MM.1S (cell line): ENCODE data around the gene UNK.

Source experiments
- DNase-seq: peaks from one replicate; pipeline ENCODE4 v3.0.0-alpha.2; 2015
- H2AFZ ChIP-seq: fragments of 300-600 bp; sonication (generic); 2 replicates; pipeline ENCODE4 v1.6.0; 2016; ENCODE audit warnings: antibody characterized with exemption, low read length
- H3F3A ChIP-seq: fragments of 300-600 bp; sonication (generic); 2 replicates; pipeline ENCODE4 v1.6.1; 2016; ENCODE audit warnings: mild to moderate bottlenecking, antibody characterized with exemption, low read length, moderate library complexity, mixed read lengths; ENCODE audit not compliant: insufficient read depth
- H3K27ac ChIP-seq: fragments of 300-600 bp; sonication (generic); 2 replicates; pipeline ENCODE4 v1.5.1; 2016; ENCODE audit warnings: mild to moderate bottlenecking, low read length
- H3K27me3 ChIP-seq: fragments of 300-600 bp; sonication (generic); replicated peaks from 2 replicates; pipeline ENCODE4 v1.6.0; 2016; ENCODE audit warnings: low read length; ENCODE audit not compliant: insufficient read depth
- H3K36me3 ChIP-seq: fragments of 300-600 bp; sonication (generic); replicated peaks from 2 replicates; pipeline ENCODE4 v1.6.1; 2016; ENCODE audit warnings: mild to moderate bottlenecking, low read length, mixed read lengths; ENCODE audit not compliant: insufficient read depth
- H3K4me1 ChIP-seq: fragments of 300-600 bp; sonication (generic); 2 replicates; pipeline ENCODE4 v1.6.1; 2016; ENCODE audit warnings: low read length, mixed read lengths
- H3K4me2 ChIP-seq: fragments of 300-600 bp; sonication (generic); 2 replicates; pipeline ENCODE4 v1.6.0; 2016; ENCODE audit warnings: low read depth, low read length
- H3K4me3 ChIP-seq: fragments of 300-600 bp; sonication (generic); 2 replicates; pipeline ENCODE4 v1.5.1; 2016; ENCODE audit warnings: low read length, mixed read lengths
- H3K79me2 ChIP-seq: fragments of 300-600 bp; sonication (generic); 2 replicates; pipeline ENCODE4 v1.6.1; 2016; ENCODE audit warnings: mixed run types, low read length, mixed read lengths
- H3K9ac ChIP-seq: fragments of 300-600 bp; sonication (generic); 2 replicates; pipeline ENCODE4 v1.6.1; 2016; ENCODE audit warnings: low read length, mixed read lengths
- H3K9me2 ChIP-seq: fragments of 300-600 bp; sonication (generic); replicated peaks from 2 replicates; pipeline ENCODE4 v1.6.1; 2016; ENCODE audit warnings: mild to moderate bottlenecking, low read length, mixed read lengths; ENCODE audit not compliant: insufficient read depth
- H3K9me3 ChIP-seq: fragments of 300-600 bp; sonication (generic); replicated peaks from 2 replicates; pipeline ENCODE4 v1.6.1; 2016; ENCODE audit warnings: mild to moderate bottlenecking, low read length, mixed read lengths; ENCODE audit not compliant: insufficient read depth
- H4K20me1 ChIP-seq: fragments of 300-600 bp; sonication (generic); 2 replicates; pipeline ENCODE4 v1.6.1; 2016; ENCODE audit warnings: mild to moderate bottlenecking, low read length, moderate library complexity, mixed read lengths; ENCODE audit not compliant: insufficient read depth
- CTCF ChIP-seq: fragments of 300-600 bp; sonication (generic); IDR thresholded peaks from 2 replicates; pipeline ENCODE4 v1.5.1; 2016; ENCODE audit warnings: antibody characterized with exemption, low read length, mixed read lengths
- EZH2 ChIP-seq: fragments of 300-600 bp; sonication (generic); optimal IDR thresholded peaks from 2 replicates; pipeline ENCODE3; 2017; ENCODE audit warnings: low read depth, mild to moderate bottlenecking, antibody characterized with exemption, low read length, mixed read lengths
- EZH2phosphoT487 ChIP-seq: fragments of 300-600 bp; sonication (generic); IDR thresholded peaks from 2 replicates; pipeline ENCODE4 v1.6.1; 2018; ENCODE audit warnings: antibody characterized with exemption, low read length

Gene UNK

DNA sequence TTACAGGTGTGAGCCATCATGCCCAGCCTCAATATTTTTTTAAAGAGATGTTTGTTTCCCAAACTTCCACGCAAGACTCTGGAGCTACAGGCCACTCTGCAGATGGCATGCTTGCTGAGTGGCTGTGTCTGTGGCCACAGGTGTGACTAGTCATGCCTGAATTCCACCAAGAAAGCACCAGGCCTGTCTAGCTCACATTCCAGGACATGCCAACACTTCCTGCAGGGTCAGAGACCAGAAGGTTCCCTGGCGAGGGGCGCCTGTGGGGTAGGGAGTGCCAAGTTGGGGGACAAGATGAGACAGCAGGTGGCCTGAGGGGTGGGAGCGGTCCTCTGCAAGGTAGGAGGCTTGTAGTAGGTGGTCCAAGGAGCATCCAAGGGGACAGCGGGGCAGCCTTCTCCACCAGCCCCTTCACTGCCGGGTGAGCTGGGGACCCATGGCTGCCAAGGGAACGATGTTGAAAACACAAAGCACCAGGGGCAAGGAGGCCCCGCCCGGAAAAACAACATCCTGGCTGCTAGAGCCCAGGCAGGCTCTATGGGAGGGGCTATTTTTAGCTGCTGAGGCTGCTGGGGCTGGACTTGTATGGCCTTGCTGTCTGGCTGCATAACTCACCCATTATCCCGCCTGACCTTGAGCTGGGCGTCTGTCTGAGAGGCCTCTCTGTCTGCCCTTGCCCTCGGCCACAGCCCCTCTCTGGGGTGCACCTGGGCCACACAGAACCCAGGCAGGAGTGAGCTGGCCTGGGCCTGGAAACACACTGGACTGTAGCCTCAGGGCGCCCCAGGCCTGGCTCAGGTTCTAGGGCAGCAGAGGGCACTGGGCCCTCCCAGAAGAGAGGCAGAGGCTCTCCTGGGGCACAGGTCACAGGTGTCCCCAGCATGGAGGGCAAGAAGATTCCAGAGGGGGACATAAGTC, 88.1 kb downstream of the UNK start:
- Histone ChIP-seq H3F3A (peaks cover 43% of the 10 kb centered on the region), H4K20me1 (no peaks in the 10 kb centered on the region), H3K27me3 (no peaks in the 10 kb centered on the region), H2AFZ (peak overlapping the region; percentile 59), H3K4me2 (peak overlapping the region; percentile 19; the same call in 1 of the 2 replicates), H3K27ac (peak overlapping the region; percentile 83), H3K79me2 (peaks cover 31% of the 10 kb centered on the region), H3K4me1 (peaks cover 25% of the 10 kb centered on the region), H3K9ac (peak overlapping the region; percentile 64), H3K9me3 (no peaks in the 10 kb centered on the region), H3K9me2 (no peaks in the 10 kb centered on the region), H3K4me3 (no peak overlapping the region), H3K36me3 (peaks cover 4% of the 10 kb centered on the region; the same call in 1 of the 2 replicates)
- peak; percentile 69 for DNase-seq
- TF ChIP-seq EZH2 (no peak), CTCF (no peak), EZH2phosphoT487 (no peak)

DNA sequence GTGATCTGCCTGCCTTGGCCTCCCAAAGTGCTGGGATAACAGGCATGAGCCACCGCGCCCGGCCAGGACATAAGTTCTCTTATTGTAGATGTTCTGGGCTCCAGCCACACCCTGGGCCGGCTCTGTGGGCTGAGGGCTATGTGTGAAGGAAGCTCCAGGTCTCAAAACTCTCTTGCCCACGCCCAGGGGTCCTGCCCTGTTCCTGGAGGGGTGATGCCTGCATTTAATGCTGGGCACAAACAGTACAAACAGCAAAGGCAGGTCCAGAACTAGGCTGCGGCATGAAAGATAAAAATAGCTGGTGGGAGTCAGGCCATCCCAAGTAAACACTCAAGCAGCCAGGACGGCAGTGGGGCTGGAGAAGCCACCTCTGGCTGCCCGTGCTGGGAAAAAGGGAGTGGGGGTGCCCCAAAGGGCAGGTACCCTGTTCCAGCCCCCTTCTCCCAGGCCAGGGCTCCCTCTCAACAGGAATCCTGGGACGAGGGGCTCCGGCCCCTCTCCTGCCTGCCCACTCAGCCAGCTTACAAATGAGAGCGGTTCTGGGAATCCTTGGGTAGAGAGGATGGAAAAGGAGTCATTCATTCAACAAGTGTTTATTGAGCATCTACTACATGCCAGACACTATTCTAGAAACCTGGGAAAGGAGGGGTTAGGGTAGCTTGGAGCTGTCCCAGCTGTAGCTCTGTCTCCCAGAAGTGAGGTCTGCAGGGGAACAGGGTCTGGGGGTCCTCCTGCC, 89.1 kb downstream of the UNK start:
- Histone ChIP-seq H3K27me3 (no peaks in the 10 kb centered on the region), H3K4me1 (peaks cover 25% of the 10 kb centered on the region), H3K4me3 (no peak overlapping the region), H2AFZ (no peak overlapping the region), H3K79me2 (peaks cover 35% of the 10 kb centered on the region), H4K20me1 (no peaks in the 10 kb centered on the region), H3K9me3 (no peaks in the 10 kb centered on the region), H3K27ac (peak overlapping the region; percentile 83; the same call in 1 of the 2 replicates), H3K36me3 (peaks cover 4% of the 10 kb centered on the region; the same call in 1 of the 2 replicates), H3K9me2 (no peaks in the 10 kb centered on the region), H3K9ac (no peak overlapping the region), H3K4me2 (no peak overlapping the region), H3F3A (peaks cover 43% of the 10 kb centered on the region)
- TF ChIP-seq EZH2 (no peak), CTCF (no peak), EZH2phosphoT487 (no peak)
- DNase-seq, result no peak

GRCh38 chr17:75874323-75875181, 89.9 kb downstream of the UNK start:
- H3K9me3 ChIP-seq, result no peaks in the 10 kb centered on the region
- TF ChIP-seq EZH2phosphoT487 (no peak), EZH2 (no peak), CTCF (no peak)
- H3K4me3 ChIP-seq, result no peak overlapping the region
- DNase-seq, result no peak
- no peaks in the 10 kb centered on the region for H3K27me3 ChIP-seq
- no peak overlapping the region for H3K9ac ChIP-seq
- H3F3A ChIP-seq, result peaks cover 45% of the 10 kb centered on the region
- H3K36me3 ChIP-seq, result peaks cover 4% of the 10 kb centered on the region; the same call in 1 of the 2 replicates
- no peaks in the 10 kb centered on the region for H3K9me2 ChIP-seq
- no peak overlapping the region for H2AFZ ChIP-seq
- peaks cover 35% of the 10 kb centered on the region for H3K79me2 ChIP-seq
- no peaks in the 10 kb centered on the region for H4K20me1 ChIP-seq
- peaks cover 28% of the 10 kb centered on the region for H3K4me1 ChIP-seq
- peak overlapping the region; percentile 83; the same call in 1 of the 2 replicates for H3K27ac ChIP-seq
- no peak overlapping the region for H3K4me2 ChIP-seq
